Heart right ventricle (tissue), 16 donors: ENCODE data around the gene C20orf144. TPM values are rescaled to one million over a fixed set of nuclear protein-coding genes. Genes with fewer than 3 reads are reported as not detected.

Source experiments
- ATAC-seq, 8 donors: fragments of 200-7000 bp; cut with Tn5 transposase; one replicate each; pipeline ENCODE4 v1.9.1; 2020; ENCODE audit warnings: mild to moderate bottlenecking in 8 of 8, moderate library complexity in 8 of 8, moderate number of reproducible peaks in 1 of 8
- DNase-seq, 2 donors: peaks; one replicate each; pipeline ENCODE4 v3.0.0-alpha.2; 2020
- H3K27ac ChIP-seq, 10 donors: fragments of 200-600 bp; sonication (generic) in 2 of 10; one replicate each; pipeline versions ENCODE4 v1.5.0 to v1.8.0; 2020 to 2022; ENCODE audit warnings: mild to moderate bottlenecking in 3 of 10
- H3K27me3 ChIP-seq, 7 donors: fragments of 200-600 bp; one replicate each; pipeline ENCODE4 v1.8.0; 2021 to 2022; ENCODE audit warnings: mild to moderate bottlenecking in 2 of 7
- H3K36me3 ChIP-seq, 9 donors: fragments of 200-600 bp; sonication (generic) in 1 of 9; one replicate each; pipeline versions ENCODE4 v1.5.0 to v1.8.0; 2020 to 2022; ENCODE audit warnings: mild to moderate bottlenecking in 2 of 9
- H3K4me1 ChIP-seq, 9 donors: fragments of 200-600 bp; sonication (generic) in 1 of 9; one replicate each; pipeline versions ENCODE4 v1.5.0 to v1.8.0; 2020 to 2022; ENCODE audit warnings: mild to moderate bottlenecking in 4 of 9
- H3K4me3 ChIP-seq, 10 donors: fragments of 200-600 bp; sonication (generic) in 2 of 10; one replicate each; pipeline versions ENCODE4 v1.5.0 to v1.8.0; 2020 to 2022; ENCODE audit warnings: mild to moderate bottlenecking in 7 of 10, moderate library complexity in 2 of 10
- H3K9me3 ChIP-seq, 11 donors: fragments of 200-600 bp in 10 of 11; sonication (generic) in 2 of 11; one replicate each; pipeline versions ENCODE4 v1.5.0 to v1.8.0; 2013 to 2022; ENCODE audit warnings: mild to moderate bottlenecking in 2 of 11, control low read depth in 1 of 11, moderate library complexity in 1 of 11
- CTCF ChIP-seq, 9 donors: fragments of 200-600 bp; sonication (generic) in 2 of 9; IDR thresholded peaks; one replicate each; pipeline versions ENCODE4 v1.5.0 to v1.8.0; 2021 to 2022; ENCODE audit warnings: antibody characterized with exemption in 9 of 9, mild to moderate bottlenecking in 5 of 9, moderate library complexity in 1 of 9
- WGBS, 2 donors: extraction: QIAGEN DNeasy Blood & Tissue Kit; methylation state at CpG; one replicate each; pipeline ENCODE4 v1.1.7; 2013; ENCODE audit warnings: inconsistent platforms in 1 of 2; 5-methylcytosine and 5-hydroxymethylcytosine counted together
- intact Hi-C, 10 donors: fragments of 100-400 bp; cut with DNase I; formaldehyde crosslinking; loops; one replicate each; pipeline versions ENCODE4 v1.11.1 to v1.14.2; 2022
- polyA plus RNA-seq, 2 donors: library from polyadenylated mRNA; stranded (reverse); fragments of 200-250 nt; gene quantifications; one replicate each; pipeline ENCODE4 v1.2.3, GENCODE V29; 2013
- total RNA-seq, 10 donors: library from RNA; stranded (reverse); fragmentation: NEBNext Ultra II Directional in 3 of 10; extraction: Animal tissue kit (Norgen Biotek cat#: 25700) in 3 of 10; gene quantifications; one replicate each; pipeline versions ENCODE4 v1.2.1 to v1.2.4, GENCODE V29; 2021 to 2023
- donor health status: Arrhythmogenic right ventricular cardiomyopathy.
- donor health status: ischemic (EF 13 %, LVEDD 7.1; RV severe dilation, severe dysfunction).
- donor health status: healthy with polysubstance abuse.
- donor health status: DM: no; HTN: yes; CAD: no.
- donor health status: DM: no; HTN: no; CAD: no.
- donor health status: ischemic (EF 25% LVEDD 6.9; RV normal size, moderate dysfunction).
- donor health status: ischemic (EF 25% LVEDD 5.7; RV mildly dilated, moderate dysfunction).
- donor health status: healthy.
- donor health status: DM: yes; HTN: yes; CAD: no.
- donor health status: Ischemic cardiomyopathy.
- donor health status: ischemic (EF 35%, LVEDD 5.7; RV mildly dilated, moderate dysfunction).
- donor health status: nonischemic (EF 11% LVEDD 7.7; RV severe dilation, severe dysfunction).
- donor health status: DM: yes; HTN: yes; CAD: no.
- donor health status: PGD.
- donor health status: ischemic (EF 29% LVEDD 5.4; RV normal size, mild dysfunction).
- donor health status: nonischemic (EF 23%, LVEDD 6.1; RV moderate dilation, normal function).

C20orf144 gene
- total and polyA plus RNA-seq, 12 donors, result 0.03 TPM; not detected in 11

DNA sequence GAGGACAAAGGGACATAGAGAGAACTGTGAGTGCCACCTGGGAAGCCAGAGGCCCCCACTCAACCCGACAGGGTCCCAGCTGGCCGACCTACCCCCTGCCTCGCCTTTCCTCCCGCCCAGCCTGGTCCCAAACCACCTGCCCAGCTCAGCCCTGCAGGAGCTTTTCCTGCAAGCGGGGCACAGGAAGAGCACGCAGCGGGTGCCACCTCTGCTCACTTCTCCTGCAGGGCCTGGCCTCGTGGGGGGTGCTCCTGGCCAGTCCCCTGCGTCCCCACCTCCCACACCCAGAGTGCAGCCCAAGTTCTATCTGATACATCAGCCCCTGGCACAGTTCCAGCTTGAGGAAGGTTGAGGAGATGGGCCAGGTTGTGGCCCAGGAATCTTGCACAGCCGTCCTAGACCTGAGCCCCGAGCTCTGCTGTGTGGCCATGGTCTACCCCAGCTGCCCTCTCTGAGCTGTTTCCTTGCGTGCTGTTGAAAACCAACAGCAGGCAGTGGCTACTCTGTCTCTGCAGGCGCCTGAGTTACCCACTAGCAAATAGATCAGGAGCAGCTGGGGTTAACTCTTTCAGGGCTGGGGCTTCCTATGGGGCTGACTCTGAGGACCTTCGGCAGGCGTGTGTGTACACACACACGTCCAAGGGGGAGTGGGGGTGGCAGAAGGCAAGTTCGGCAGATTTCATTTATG is 10.4 kb downstream of the C20orf144 start:
- Histone ChIP-seq H3K36me3 (peaks cover 0 to 30% (median 3%) of the 10 kb centered on the region in 9 donors), H3K4me1 (peaks cover 16 to 60% (median 39%) of the 10 kb centered on the region in 9 donors), H3K27me3 (no peaks in the 10 kb centered on the region), H3K27ac (peak overlapping the region in 5 of 10 donors; percentile 81 to 94 (median 87)), H3K9me3 (no peaks in the 10 kb centered on the region), H3K4me3 (peak overlapping the region; percentile 56 to 92 (median 71))
- TF ChIP-seq CTCF (IDR thresholded peaks at IDR 0.05), result no peak
- DNase-seq (no peak), ATAC-seq (no peak)
- 57 to 63% methylated on average over 17 of the region's 17 CpGs for WGBS, 2 donors
- intact Hi-C loops, result loop anchor here in 1 of 10 donors (5.0 kb wide), 1 partner anchor 60 kb away; the partner anchor contains the start of gene ZNF341

DNA sequence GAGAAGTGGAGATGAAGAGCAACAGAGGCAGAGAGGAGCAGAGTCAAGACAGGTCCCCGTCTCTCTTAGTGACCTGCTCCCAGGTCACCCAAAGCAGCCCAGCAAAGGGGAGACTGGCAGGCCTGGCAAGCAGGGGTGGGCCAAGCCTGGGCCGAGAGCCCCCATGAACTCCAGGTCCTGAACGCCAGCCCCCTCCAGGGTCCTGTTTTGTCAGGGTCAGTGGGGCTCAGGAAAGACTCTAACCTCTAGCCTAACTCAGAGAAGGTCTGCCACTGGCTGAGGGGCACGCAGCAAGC is 10.9 kb downstream of the C20orf144 start:
- ATAC-seq, result peak in 1 of 8 donors; percentile 0
- no peak for TF ChIP-seq CTCF (IDR thresholded peaks at IDR 0.05)
- H3K27ac ChIP-seq, result peak overlapping the region in 8 of 10 donors; percentile 79 to 94 (median 86)
- intact Hi-C loops, result loop anchor here in 1 of 10 donors (5.0 kb wide), 1 partner anchor 59 kb away; the partner anchor contains the start of gene ZNF341
- H3K4me3 ChIP-seq, result peak overlapping the region; percentile 56 to 92 (median 71)
- 60 to 71% methylated on average over 4 of the region's 4 CpGs for WGBS, 2 donors
- H3K36me3 ChIP-seq, result peaks cover 0 to 30% (median 5%) of the 10 kb centered on the region in 9 donors
- no peak for DNase-seq
- peaks cover 13 to 57% (median 34%) of the 10 kb centered on the region in 9 donors for H3K4me1 ChIP-seq
- H3K27me3 ChIP-seq, result no peaks in the 10 kb centered on the region
- H3K9me3 ChIP-seq, result no peaks in the 10 kb centered on the region

DNA sequence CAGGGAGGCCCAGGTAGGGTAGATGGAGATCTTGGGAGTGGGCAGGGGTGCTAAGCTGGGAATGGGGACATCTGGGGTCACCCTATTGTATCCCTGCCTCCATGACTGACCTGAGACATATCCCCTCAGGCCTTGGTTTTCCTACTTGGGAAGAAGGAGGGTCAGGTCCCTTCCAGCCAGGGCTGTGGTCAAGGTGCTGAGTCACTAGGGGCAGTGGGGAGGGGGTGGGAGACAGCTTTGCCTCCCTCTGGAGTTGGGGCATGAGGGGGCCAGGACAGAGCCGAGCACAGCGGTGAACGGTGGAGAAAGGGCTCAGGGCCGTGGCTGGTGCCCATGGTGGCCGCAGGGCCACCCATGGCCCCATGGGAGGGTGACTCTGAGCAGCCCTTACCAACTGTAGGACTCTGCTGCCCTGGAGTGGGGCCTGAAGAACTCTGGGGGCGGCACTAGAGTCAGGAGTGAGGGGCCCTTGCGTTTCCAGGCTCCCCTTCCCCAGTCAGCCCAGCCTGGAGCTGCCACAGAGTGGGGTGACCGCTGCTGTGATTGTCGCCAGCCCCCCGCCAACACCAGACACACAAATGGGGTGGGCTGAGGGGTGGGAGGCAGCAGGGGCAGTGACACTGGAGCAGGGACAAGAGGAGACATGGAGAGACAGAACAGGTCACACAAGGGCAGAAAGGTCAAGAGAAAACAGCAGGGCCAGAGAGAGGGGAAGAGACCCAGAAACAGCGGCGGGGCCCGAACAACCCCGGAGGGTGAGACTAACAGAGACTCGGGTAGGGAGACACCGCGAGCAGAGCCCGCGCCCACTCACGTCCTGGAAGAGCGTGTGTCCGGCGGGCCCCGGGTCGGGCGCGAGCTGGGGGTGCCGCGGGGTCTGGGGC is 11.5 kb downstream of the C20orf144 start:
- TF ChIP-seq CTCF (IDR thresholded peaks at IDR 0.05), result no peak
- Histone ChIP-seq H3K36me3 (peaks cover 0 to 30% (median 5%) of the 10 kb centered on the region in 9 donors), H3K27ac (peak overlapping the region; percentile 73 to 94 (median 85)), H3K27me3 (no peaks in the 10 kb centered on the region), H3K4me1 (peaks cover 9 to 53% (median 28%) of the 10 kb centered on the region in 9 donors), H3K4me3 (peak overlapping the region; percentile 56 to 92 (median 71)), H3K9me3 (no peaks in the 10 kb centered on the region)
- DNase-seq, result no peak
- intact Hi-C loops, result loop anchor here in 1 of 10 donors (5.0 kb wide), 1 partner anchor 59 kb away; the partner anchor contains the start of gene ZNF341
- peak in 5 of 8 donors; percentile 3 to 31 (median 11) for ATAC-seq
- WGBS, 2 donors, result 9 to 17% methylated on average over 28 to 29 of the region's 29 CpGs
